ENCODE data around the gene SLC37A3. TPM values are rescaled to one million over a fixed set of nuclear protein-coding genes. Genes with fewer than 3 reads are reported as not detected.
"Not testable (repeated sequence)": the region's sequence is repeated elsewhere in the genome, so short reads cannot be mapped to it uniquely, and the experiment has no call there.

The SLC37A3 gene
- total RNA-seq, 2 experiments from 2014 or later, result 8.0 to 10.0 TPM

DNA sequence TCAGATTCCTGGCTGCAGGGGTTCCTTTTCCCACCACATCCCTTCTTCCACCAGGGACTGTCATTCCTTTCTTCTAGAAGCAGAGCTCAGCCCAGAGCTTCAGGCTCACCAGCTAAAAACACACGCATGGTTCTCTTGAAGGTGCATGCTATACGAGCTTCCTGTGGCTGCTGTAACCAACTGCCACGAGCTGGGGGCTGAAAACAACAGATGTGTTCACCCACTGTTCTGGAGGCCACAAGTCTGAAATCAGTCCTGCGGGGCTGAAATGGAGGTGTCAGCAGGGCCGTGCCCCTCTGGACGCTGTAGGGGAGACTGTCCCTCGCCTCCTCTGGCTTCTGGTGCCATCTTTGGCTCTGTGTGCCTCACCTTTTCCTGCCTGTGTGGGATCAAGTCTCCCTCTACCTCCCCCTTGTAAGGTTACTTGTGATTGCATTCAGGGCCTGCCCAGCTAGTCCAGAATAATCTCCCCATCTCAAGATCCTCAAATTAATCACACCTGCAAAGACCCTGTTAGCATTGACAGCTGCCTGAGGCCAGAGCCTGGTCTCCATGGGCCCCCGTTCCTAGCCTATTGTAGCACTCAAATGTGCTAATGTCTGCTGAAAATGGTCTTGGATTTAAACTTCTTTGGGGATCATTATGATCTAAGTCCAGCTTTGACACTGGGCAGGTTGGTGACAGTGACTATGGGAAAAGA, 19.3 kb upstream of the SLC37A3 start:
- no peaks in the 10 kb centered on the region for H3K9me3 ChIP-seq (ENCODE audit: low read length)
- intact Hi-C loops (cut with micrococcal nuclease; ENCODE audit: unreplicated experiment), result no loop called here
- H3K79me2 ChIP-seq (ENCODE audit: insufficient read depth, low read depth, low read length), result no peaks in the 10 kb centered on the region
- H3K27ac ChIP-seq (ENCODE audit: low read depth, low read length, poor library complexity, severe bottlenecking), result no peak overlapping the region
- CTCF ChIA-PET (ENCODE audit: unreplicated experiment), result no interaction called here
- TF ChIP-seq, protein P1, sequence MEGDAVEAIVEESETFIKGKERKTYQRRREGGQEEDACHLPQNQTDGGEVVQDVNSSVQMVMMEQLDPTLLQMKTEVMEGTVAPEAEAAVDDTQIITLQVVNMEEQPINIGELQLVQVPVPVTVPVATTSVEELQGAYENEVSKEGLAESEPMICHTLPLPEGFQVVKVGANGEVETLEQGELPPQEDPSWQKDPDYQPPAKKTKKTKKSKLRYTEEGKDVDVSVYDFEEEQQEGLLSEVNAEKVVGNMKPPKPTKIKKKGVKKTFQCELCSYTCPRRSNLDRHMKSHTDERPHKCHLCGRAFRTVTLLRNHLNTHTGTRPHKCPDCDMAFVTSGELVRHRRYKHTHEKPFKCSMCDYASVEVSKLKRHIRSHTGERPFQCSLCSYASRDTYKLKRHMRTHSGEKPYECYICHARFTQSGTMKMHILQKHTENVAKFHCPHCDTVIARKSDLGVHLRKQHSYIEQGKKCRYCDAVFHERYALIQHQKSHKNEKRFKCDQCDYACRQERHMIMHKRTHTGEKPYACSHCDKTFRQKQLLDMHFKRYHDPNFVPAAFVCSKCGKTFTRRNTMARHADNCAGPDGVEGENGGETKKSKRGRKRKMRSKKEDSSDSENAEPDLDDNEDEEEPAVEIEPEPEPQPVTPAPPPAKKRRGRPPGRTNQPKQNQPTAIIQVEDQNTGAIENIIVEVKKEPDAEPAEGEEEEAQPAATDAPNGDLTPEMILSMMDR (conservative IDR thresholded peaks at IDR 0.05; ENCODE audit: low read length), result no peak
- TF ChIP-seq EZH2phosphoT487 (IDR thresholded peaks at IDR 0.05; ENCODE audit: borderline replicate concordance, low read depth, low read length), result no peak
- no peak overlapping the region for H2AFZ ChIP-seq (ENCODE audit: low read length)
- BruUV-seq (replicated peaks), result no TSS peak
- no peaks in the 10 kb centered on the region for H3K9me2 ChIP-seq (ENCODE audit: insufficient read depth, low read length)
- H4K20me1 ChIP-seq (ENCODE audit: insufficient read depth, low read length), result no peaks in the 10 kb centered on the region
- H3K4me3 ChIP-seq (ENCODE audit: low read depth, low read length, poor library complexity, severe bottlenecking), result no peak overlapping the region
- H3K4me2 ChIP-seq (ENCODE audit: low read length), result no peak overlapping the region
- no peaks in the 10 kb centered on the region for H3K36me3 ChIP-seq (ENCODE audit: insufficient read depth, low read length)
- POLR2A ChIA-PET, result interaction anchor here (0.6 kb wide), 2 partner anchors 34 to 181 kb away, joined by 3 to 4 read pairs; no protein-coding TSS in a partner anchor
- H3K4me1 ChIP-seq (ENCODE audit: insufficient read depth, low read length, poor library complexity, severe bottlenecking), result no peaks in the 10 kb centered on the region
- DNase-seq (ENCODE audit: low spot score), result no peak

DNA sequence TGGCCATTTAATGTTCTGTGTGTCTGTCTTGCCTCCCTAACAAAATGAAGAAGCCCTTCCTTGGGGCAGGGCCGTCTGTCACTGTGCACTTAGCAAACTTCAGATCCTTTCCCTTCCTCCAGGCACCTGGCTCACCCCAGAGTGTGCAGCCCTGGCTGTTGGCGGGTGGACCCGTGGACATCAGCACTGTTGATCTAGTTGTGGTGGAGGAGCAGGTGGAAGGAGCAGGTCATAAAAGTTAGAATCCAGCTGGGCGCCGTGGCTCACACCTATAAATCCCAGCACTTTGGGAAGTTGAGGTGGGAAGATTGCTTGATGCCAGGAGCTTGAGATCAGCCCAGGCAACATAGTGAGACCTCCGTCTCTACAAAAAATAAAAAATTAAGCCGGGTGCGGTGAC, 18.2 kb upstream of the SLC37A3 start:
- H2AFZ ChIP-seq (ENCODE audit: low read length), result no peak overlapping the region
- no peak overlapping the region for H3K27ac ChIP-seq (ENCODE audit: low read depth, low read length, poor library complexity, severe bottlenecking)
- TF ChIP-seq EZH2phosphoT487 (IDR thresholded peaks at IDR 0.05; ENCODE audit: borderline replicate concordance, low read depth, low read length), result no peak
- TF ChIP-seq, protein P1 (conservative IDR thresholded peaks at IDR 0.05; ENCODE audit: low read length), result no peak
- no peaks in the 10 kb centered on the region for H3K9me3 ChIP-seq (ENCODE audit: low read length)
- ChIA-PET POLR2A (interaction anchor here (0.7 kb wide), 1 partner anchor 1191 kb away, joined by 3 read pairs; no protein-coding TSS in a partner anchor), CTCF (ENCODE audit: unreplicated experiment) (no interaction called here)
- no peak overlapping the region for H3K4me2 ChIP-seq (ENCODE audit: low read length)
- DNase-seq (ENCODE audit: low spot score), result no peak
- no peaks in the 10 kb centered on the region for H4K20me1 ChIP-seq (ENCODE audit: insufficient read depth, low read length)
- intact Hi-C loops (cut with micrococcal nuclease; ENCODE audit: unreplicated experiment), result no loop called here
- H3K36me3 ChIP-seq (ENCODE audit: insufficient read depth, low read length), result no peaks in the 10 kb centered on the region
- BruUV-seq (replicated peaks), result no TSS peak
- H3K79me2 ChIP-seq (ENCODE audit: insufficient read depth, low read depth, low read length), result no peaks in the 10 kb centered on the region
- H3K4me1 ChIP-seq (ENCODE audit: insufficient read depth, low read length, poor library complexity, severe bottlenecking), result no peaks in the 10 kb centered on the region
- no peaks in the 10 kb centered on the region for H3K9me2 ChIP-seq (ENCODE audit: insufficient read depth, low read length)
- no peak overlapping the region for H3K4me3 ChIP-seq (ENCODE audit: low read depth, low read length, poor library complexity, severe bottlenecking)

DNA sequence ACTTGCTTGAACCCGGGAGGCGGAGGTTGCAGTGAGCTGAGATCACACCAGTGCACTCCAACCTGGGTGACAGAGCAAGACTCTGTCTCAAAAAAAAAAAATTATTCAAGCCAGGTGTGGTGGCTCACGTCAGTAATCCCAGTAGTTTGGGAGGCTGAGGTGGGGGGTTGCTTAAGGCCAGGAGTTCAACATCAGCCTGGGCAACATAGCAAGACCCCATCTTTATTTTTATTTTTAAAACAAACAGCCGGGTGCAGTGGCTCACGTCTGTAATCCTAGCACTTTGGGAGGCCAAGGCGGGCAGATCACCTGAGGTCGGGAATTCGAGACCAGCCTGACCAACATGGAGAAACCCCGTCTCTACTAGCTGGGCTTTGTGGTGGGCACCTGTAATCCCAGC, 17.5 kb upstream of the SLC37A3 start:
- H3K9me2 ChIP-seq (ENCODE audit: insufficient read depth, low read length); intact Hi-C loops (cut with micrococcal nuclease; ENCODE audit: unreplicated experiment); H3K4me3 ChIP-seq (ENCODE audit: low read depth, low read length, poor library complexity, severe bottlenecking); H4K20me1 ChIP-seq (ENCODE audit: insufficient read depth, low read length); POLR2A ChIA-PET; H3K36me3 ChIP-seq (ENCODE audit: insufficient read depth, low read length); BruUV-seq (replicated peaks); H3K9me3 ChIP-seq (ENCODE audit: low read length); H3K27ac ChIP-seq (ENCODE audit: low read depth, low read length, poor library complexity, severe bottlenecking); DNase-seq (ENCODE audit: low spot score); H3K4me1 ChIP-seq (ENCODE audit: insufficient read depth, low read length, poor library complexity, severe bottlenecking); H3K4me2 ChIP-seq (ENCODE audit: low read length); CTCF ChIA-PET (ENCODE audit: unreplicated experiment); H2AFZ ChIP-seq (ENCODE audit: low read length); H3K79me2 ChIP-seq (ENCODE audit: insufficient read depth, low read depth, low read length): not testable (repeated sequence)
